Colonic mucosa (tissue), 4 donors: ENCODE data around the gene MUC13. TPM values are rescaled to one million over a fixed set of nuclear protein-coding genes. Genes with fewer than 3 reads are reported as not detected.

ENCODE experiments used
- DNase-seq: peaks from one replicate; pipeline ENCODE4 v3.0.0-alpha.2; 2020
- H3K27ac ChIP-seq: fragments of 200-600 bp; one replicate; pipeline ENCODE4 v1.8.0; 2021
- H3K27me3 ChIP-seq: fragments of 200-600 bp; one replicate; pipeline ENCODE4 v1.8.0; 2021
- H3K36me3 ChIP-seq: fragments of 200-600 bp; one replicate; pipeline ENCODE4 v1.8.0; 2021
- H3K4me1 ChIP-seq: fragments of 200-600 bp; one replicate; pipeline ENCODE4 v1.8.0; 2021; ENCODE audit warnings: mild to moderate bottlenecking
- H3K4me3 ChIP-seq: fragments of 200-600 bp; one replicate; pipeline ENCODE4 v1.8.0; 2021
- H3K9ac ChIP-seq, 2 donors: one replicate each; pipeline ENCODE4 v1.7.0; 2013; ENCODE audit warnings: control low read depth in 2 of 2, low read depth in 2 of 2, low read length in 2 of 2
- H3K9me3 ChIP-seq: fragments of 200-600 bp; one replicate; pipeline ENCODE4 v1.8.0; 2021
- CTCF ChIP-seq: fragments of 200-600 bp; IDR thresholded peaks from one replicate; pipeline ENCODE4 v1.8.0; 2022; ENCODE audit warnings: antibody characterized with exemption, mild to moderate bottlenecking
- intact Hi-C: fragments of 100-400 bp; cut with DNase I; formaldehyde crosslinking; loops from one replicate; pipeline ENCODE4 v1.14.1; 2022
- total RNA-seq, 2 donors: library from RNA; stranded (reverse); fragmentation: NEBNext Ultra II Directional in 1 of 2; extraction: Animal tissue kit (Norgen Biotek cat#: 25700) in 1 of 2; gene quantifications; one replicate each; pipeline ENCODE4 v1.2.1, GENCODE V29; 2021
- donor health status: healthy.
- donor health status: DM: no; HTN: no; CAD: no.
- donor health status: DM: no; HTN: no; CAD: no.

MUC13 gene
- total RNA-seq, 2 donors from 2014 or later = 360 to 853 TPM

- intact Hi-C loops = no loop called here
- H3K9ac ChIP-seq = no peak overlapping the region
- no peak for TF ChIP-seq CTCF
- H3K9me3 ChIP-seq = no peaks in the 10 kb centered on the region
- peaks cover 4% of the 10 kb centered on the region for H3K4me1 ChIP-seq
- H3K4me3 ChIP-seq = no peak overlapping the region
- DNase-seq = peak; percentile 81
- no peaks in the 10 kb centered on the region for H3K36me3 ChIP-seq
- peak overlapping the region; percentile 87 for H3K27ac ChIP-seq
- H3K27me3 ChIP-seq = no peaks in the 10 kb centered on the region
Measured at GRCh38 chr3:124974691-124975090, 40.1 kb upstream of the MUC13 start.

DNA sequence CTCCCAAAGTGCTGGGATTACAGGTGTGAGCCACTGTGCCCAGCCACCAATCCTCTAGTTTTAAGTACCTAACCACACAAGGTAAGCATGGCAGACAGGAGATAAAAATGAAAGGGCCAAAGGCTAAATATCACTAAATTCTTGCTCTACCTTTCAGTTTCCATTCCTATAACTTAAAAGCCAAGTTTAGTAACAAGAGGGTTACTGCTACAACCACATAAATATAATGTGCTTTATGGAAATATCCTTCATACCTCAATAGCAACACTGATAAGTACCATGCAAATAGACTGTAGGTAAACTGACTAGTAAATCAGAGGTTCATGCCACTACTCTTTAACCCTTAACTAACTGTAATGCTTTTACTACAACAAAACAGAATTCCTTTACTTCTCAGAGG lies 38.7 kb upstream of the MUC13 start:
- Histone ChIP-seq H3K9ac (peak overlapping the region in 1 of 2 donors; percentile 63), H3K4me3 (no peak overlapping the region), H3K4me1 (peaks cover 4% of the 10 kb centered on the region), H3K36me3 (no peaks in the 10 kb centered on the region), H3K27me3 (no peaks in the 10 kb centered on the region), H3K9me3 (no peaks in the 10 kb centered on the region), H3K27ac (peak overlapping the region; percentile 87)
- no peak for DNase-seq
- intact Hi-C loops = no loop called here
- no peak for TF ChIP-seq CTCF

DNA sequence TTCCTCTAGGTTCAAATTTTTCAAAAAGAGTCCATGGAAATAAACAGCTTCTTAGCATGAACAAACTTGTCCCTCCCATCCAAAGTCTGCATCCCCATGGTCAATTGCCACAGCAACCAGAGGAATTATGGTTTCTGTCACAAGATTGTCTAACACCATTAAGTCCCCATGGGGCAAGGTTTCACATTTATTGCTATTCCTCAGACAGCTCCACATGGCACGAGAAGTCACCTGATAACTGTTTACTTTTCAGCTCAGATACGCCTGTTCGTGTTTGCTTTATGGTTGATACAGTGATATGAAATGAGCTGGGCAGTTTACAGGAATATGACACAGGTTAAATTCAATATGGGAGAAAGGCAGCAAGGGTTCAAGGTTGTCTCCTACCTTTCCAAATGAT lies 37.9 kb upstream of the MUC13 start:
- Histone ChIP-seq H3K4me3 (no peak overlapping the region), H3K27ac (peak overlapping the region; percentile 90), H3K4me1 (peaks cover 4% of the 10 kb centered on the region), H3K36me3 (no peaks in the 10 kb centered on the region), H3K27me3 (no peaks in the 10 kb centered on the region), H3K9ac (peak overlapping the region in 1 of 2 donors; percentile 64), H3K9me3 (no peaks in the 10 kb centered on the region)
- peak; percentile 87 for DNase-seq
- intact Hi-C loops = no loop called here
- no peak for TF ChIP-seq CTCF

DNA sequence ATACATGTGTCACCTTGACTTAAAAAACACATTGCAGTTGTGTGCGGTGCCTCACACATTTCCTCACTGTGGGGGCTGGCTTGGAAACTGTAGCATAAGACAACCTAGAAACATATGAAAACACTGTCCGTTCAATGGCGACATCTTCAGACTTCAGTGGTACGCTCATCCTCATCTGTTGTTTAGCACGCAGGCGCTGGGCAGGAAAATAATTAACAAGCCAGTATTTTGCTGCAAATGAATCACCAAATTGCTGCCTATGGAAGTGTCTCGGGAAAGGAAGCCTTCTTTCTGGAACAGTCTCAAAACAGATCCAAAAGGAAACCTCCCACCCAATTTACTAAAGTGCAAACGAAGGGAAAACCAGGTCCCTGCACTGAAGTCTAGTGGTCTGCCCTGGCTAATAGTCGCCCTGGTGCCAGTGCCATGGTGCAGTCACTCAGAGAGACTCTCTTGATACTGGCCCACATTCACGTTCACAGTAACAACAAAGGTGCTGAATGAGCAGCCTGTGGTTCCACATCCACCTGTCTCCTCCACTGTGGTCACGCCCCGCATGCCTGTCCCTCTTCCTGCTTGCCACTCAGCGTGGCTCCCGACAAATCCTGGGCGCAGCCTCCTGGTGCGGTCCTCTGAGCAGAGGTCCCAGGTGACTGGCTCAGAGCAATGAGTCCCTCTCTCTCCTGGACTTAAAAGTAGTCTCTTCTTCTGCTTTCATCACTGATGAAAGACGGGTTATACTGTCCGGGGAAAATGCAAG lies 35.6 kb upstream of the MUC13 start:
- no peaks in the 10 kb centered on the region for H3K36me3 ChIP-seq
- TF ChIP-seq CTCF = no peak
- no peak overlapping the region for H3K4me3 ChIP-seq
- no peak overlapping the region for H3K27ac ChIP-seq
- DNase-seq = no peak
- peaks cover 4% of the 10 kb centered on the region for H3K4me1 ChIP-seq
- H3K9ac ChIP-seq = peak overlapping the region in 1 of 2 donors; percentile 22
- H3K9me3 ChIP-seq = no peaks in the 10 kb centered on the region
- intact Hi-C loops = no loop called here
- H3K27me3 ChIP-seq = no peaks in the 10 kb centered on the region

GRCh38 chr3:124969190-124969589 lies 34.6 kb upstream of the MUC13 start:
- no peaks in the 10 kb centered on the region for H3K36me3 ChIP-seq
- no peak for DNase-seq
- H3K4me3 ChIP-seq = no peak overlapping the region
- no peaks in the 10 kb centered on the region for H3K9me3 ChIP-seq
- no peak for TF ChIP-seq CTCF
- no peaks in the 10 kb centered on the region for H3K27me3 ChIP-seq
- H3K9ac ChIP-seq = peak overlapping the region in 1 of 2 donors; percentile 10
- intact Hi-C loops = no loop called here
- no peak overlapping the region for H3K27ac ChIP-seq
- peaks cover 4% of the 10 kb centered on the region for H3K4me1 ChIP-seq
